HG03060 (cell line): Measurements from ENCODE around the gene MS4A6E.
"Not testable (repeated sequence)": the region's sequence is repeated elsewhere in the genome, so short reads cannot be mapped to it uniquely, and the experiment has no call there.

Experiments
- ATAC-seq: cut with Tn5 transposase; IDR thresholded peaks from one replicate; pipeline ENCODE4 v1.9.1; 2021; ENCODE audit warnings: low read depth, moderate number of reproducible peaks; ENCODE audit not compliant: unreplicated experiment

MS4A6E gene

GRCh38 chr11:60334005-60334620, 7.1 kb downstream of the MS4A6E start:
- no peak for ATAC-seq

DNA sequence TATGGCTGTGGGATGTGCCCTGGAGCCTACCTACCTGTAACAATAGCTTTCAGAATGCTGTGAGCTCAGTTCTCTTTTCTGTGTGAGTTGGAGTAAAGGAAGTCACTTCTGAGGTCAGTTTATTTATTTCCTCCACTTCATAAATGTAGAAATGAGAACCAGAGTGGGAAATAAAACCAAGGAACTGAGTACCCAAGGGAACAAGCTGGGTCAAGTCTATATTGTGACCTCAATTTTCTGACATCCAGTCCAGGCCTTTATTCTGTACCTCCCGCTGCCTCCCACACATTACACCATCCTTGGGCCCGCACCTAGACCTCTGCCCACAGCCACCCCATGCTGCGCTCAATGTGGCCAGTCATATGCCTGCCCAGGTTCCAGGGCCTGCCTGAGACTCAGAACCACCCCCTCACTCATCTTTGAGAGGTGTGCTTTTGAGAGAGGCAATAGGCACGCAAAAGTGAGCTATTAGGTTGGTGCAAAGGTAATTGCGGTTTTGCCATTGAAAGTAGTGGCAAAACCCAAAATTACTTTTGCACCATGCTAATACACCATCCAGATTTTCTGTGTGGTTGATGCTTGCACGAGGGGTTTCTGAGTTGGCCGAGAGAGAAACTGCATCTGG, 9.8 kb downstream of the MS4A6E start:
- no peak for ATAC-seq

- ATAC-seq = no peak
Measured at GRCh38 chr11:60338053-60338452, 11.0 kb downstream of the MS4A6E start.

DNA sequence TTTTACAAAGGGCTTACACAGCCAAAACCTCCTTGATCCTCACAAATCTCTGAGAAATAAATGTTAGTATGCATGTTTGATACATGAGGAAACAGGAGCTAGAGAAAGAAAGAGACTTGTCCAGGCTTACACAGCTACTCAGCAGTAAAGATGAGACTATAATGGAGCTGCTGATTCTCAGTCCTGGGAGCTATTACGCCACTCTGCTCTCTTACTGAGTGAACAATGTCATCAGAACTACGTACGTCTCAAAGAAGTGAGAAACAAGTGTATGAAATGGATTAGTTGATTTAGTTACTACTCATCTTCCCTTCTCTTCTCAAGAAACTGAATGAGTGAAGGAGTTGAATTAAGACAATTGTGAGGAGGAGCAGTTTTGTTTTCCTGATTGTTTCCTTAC, 12.3 kb downstream of the MS4A6E start:
- ATAC-seq = no peak

- ATAC-seq = no peak
Measured at GRCh38 chr11:60343094-60343704, 16.1 kb downstream of the MS4A6E start.

- ATAC-seq = no peak
Measured at GRCh38 chr11:60344146-60344545, 17.1 kb downstream of the MS4A6E start.

DNA sequence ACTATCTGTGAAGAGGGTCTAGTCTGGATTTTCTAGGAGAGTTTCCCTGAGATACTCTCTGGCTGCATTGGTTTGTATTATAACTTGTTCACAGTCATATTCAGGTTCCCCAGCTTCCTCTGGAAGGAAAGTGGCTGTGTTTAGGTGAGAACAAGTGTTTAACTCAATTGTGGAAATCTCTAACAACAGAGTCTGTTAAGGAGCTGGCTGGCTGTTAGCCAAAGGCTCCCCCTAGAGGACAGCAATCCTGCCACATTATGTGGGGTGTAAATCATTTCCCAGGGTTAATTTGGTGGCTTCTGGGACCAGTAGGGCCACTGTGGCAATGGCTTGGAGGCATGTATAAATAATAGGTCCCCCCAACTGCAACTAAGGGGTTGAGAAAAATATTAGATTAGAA, 18.4 kb downstream of the MS4A6E start:
- no peak for ATAC-seq

DNA sequence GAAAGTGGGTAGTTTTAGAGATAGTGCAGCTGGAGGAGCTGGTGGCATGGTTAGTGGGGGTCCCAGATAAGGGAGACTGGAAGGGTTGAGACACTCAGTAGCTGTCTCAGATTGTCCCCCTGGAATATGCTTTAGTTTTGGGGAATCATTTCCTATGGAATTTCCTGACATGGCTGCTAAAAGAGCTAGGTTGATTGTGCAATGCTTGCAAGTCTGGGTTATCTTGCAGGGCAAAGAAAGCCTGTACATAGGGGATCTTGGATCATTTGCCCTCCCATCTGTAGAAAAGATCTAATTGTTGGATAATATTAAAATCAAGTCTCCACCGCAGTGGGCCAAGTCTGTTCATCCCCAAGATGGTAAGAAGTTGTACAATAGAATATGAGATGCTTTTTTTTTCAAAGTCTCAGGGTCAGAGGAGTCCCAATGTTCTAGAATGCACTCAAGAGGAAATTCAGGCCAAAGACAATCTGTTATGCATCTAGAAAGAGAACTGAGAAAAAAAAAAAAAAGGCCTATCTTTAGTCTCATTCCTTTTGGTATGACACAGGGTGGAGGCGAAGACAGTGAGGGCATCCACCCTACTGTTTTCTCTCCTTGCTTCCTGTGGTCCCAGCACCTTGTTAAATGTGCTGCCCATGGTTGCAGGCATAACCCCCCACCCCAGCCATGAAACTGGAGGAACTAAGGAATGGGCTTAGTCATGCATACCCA, 20.2 kb downstream of the MS4A6E start:
- ATAC-seq = no peak

GRCh38 chr11:60348116-60348515, 21.1 kb downstream of the MS4A6E start:
- ATAC-seq = no peak

GRCh38 chr11:60349990-60350389, 22.9 kb downstream of the MS4A6E start:
- no peak for ATAC-seq

DNA sequence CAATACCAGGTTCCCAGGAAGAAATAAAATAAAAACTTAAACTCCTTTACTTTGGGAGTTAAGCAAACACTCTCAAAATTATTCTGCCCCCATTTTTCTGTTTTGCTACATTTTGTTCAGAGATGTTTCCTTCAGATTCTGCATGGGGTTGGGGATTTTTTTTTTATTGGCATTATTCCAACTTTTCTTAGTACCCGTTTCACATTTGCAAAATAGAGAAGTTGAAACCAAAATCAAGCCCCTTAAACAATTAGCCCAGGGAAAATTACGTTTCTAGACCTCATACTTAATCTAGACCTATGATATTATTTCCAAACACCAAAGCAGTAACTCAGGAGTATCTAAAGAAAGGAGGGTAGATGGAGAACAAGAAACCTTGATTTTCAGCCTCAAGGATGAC, 30.7 kb downstream of the MS4A6E start:
- ATAC-seq = no peak

- ATAC-seq = no peak
Measured at GRCh38 chr11:60360621-60361020, 33.6 kb downstream of the MS4A6E start.

GRCh38 chr11:60362241-60362640, 35.2 kb downstream of the MS4A6E start:
- ATAC-seq = no peak

DNA sequence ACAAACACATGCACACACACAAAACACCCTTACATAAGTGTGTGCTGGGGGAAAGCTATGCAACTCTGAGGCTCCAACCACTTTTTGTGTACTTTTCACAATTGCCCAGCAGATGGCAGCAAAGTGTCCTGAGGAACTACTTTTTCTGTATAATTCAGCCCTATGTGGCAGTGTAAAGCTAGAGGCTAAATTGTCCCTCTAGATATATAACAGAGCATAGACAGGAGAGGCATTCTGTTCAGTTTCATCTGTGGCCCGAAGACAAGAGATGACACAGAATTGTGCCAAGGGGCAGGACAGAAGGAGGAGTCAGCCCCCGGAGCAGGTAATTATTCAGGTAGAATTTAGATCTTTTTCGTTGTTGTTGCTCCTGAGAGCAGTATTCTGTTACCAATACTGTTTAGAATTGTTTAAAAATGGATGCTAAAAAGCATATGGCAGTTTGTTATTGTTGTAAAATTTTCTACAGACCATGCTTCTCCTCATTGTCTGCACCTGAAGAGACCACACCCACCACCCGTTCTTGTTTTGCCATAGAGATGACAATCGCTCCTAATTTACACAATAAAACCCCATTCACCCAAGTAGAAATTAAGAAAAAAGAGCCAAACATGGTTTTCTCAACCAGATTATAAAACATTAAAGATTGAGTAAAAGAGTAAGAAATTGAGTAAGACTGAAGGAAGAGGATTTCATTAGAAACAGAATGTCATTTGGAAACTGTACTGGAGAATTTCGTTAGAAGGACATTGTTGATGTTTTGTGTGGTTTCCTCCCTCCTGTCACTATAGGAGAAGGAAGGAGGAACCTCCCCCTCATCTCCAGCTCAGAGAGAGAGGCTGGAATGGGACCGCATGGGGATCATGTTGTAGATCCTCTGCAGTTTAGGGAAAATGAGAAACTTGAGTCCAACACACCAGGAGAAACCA, 36.8 kb downstream of the MS4A6E start:
- peak; percentile 48 for ATAC-seq

- not testable (repeated sequence) for ATAC-seq
Measured at GRCh38 chr11:60366262-60366904, 39.3 kb downstream of the MS4A6E start.

- peak; percentile 64 for ATAC-seq
Measured at GRCh38 chr11:60367009-60367408, 40.0 kb downstream of the MS4A6E start.

DNA sequence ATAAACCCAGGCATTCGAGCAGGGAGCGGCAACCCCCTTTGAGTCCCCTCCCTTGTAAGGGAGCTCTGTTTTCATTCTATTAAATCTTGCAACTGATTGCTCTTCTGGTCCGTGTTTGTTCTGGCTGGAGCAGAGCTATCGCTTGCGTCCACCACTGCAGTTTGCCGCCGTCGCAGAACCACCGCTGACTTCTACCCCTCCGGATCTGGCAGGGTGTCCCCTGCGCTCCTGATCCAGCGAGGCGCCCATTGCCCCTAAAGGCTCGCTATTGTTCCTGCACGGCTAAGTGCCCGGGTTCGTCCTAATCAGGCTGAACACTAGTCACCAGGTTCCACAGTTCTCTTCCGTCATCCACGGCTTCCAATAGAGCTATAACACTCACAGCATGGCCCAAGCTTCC, 40.8 kb downstream of the MS4A6E start:
- ATAC-seq = no peak

DNA sequence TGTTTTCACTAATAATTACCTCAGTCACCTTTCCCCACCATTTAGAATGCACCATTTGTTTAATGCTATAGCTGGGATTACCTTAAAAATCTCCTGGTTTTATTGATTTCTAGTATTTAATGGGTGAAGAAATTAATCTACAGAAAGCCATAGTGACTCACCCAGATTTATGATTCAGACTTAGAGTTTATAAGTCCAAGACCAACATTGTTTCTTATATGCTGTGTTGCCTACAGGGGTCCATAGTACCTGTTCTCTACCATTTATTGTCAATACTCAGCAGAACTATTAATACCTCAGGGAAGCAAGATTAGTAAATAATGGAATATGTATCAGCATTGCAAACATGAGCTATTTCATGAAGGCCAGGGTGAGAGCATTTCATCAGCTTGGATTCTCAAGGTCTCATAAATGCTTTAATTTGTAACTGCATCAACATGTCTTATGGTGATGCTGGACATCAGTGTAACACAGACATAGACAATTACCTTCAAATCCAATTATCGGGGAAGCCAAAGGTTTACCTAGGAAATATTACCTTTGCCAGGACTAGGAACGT, 43.3 kb downstream of the MS4A6E start:
- ATAC-seq = no peak

- ATAC-seq = no peak
Measured at GRCh38 chr11:60370811-60371298, 43.8 kb downstream of the MS4A6E start.
